Measurements from ENCODE around the gene ACR.

DNA sequence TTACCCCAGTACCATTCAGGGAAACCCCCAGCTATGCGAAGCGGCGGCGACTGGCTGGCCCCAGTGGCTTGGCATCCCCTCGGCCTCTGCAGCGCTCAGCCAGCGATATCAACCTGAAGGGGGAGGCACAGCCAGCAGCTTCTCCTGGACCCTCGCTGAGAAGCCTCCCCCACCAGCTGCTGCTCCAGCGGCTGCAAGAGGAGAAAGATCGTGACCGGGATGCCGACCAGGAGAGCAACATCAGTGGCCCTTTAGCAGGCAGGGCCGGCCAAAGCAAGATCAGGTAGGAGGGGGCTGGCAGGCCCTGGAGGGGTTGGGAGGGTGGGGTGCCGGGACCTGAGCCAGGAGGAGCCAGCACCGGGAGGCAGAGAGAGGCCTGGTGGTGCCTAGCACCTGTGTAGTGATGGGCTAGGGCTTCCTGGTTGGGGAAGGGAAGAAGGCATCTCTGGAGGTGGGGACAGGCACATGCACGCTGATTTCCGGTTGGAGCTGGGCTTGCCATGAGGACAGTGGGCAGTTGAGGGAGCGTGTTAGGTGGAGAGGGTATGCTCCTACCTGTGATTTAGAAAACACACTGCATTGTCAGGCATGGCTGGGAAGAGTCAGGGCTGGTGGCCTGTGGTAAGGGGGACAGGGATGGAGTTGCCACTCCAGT, 43.1 kb upstream of the ACR start:
- no peak for TF ChIP-seq GATA2 (CRISPR knock-in tag; IDR thresholded peaks at IDR 0.05)
- no peak for TF ChIP-seq NRF1 (IDR thresholded peaks at IDR 0.05; ENCODE audit: low read depth, low read length)
- TF ChIP-seq, protein P1, sequence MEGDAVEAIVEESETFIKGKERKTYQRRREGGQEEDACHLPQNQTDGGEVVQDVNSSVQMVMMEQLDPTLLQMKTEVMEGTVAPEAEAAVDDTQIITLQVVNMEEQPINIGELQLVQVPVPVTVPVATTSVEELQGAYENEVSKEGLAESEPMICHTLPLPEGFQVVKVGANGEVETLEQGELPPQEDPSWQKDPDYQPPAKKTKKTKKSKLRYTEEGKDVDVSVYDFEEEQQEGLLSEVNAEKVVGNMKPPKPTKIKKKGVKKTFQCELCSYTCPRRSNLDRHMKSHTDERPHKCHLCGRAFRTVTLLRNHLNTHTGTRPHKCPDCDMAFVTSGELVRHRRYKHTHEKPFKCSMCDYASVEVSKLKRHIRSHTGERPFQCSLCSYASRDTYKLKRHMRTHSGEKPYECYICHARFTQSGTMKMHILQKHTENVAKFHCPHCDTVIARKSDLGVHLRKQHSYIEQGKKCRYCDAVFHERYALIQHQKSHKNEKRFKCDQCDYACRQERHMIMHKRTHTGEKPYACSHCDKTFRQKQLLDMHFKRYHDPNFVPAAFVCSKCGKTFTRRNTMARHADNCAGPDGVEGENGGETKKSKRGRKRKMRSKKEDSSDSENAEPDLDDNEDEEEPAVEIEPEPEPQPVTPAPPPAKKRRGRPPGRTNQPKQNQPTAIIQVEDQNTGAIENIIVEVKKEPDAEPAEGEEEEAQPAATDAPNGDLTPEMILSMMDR (IDR thresholded peaks at IDR 0.05) = no peak
- no peak for TF ChIP-seq POLR2AphosphoS5 (IDR thresholded peaks at IDR 0.05; ENCODE audit: low read depth, low read length)
- TF ChIP-seq, protein P2, sequence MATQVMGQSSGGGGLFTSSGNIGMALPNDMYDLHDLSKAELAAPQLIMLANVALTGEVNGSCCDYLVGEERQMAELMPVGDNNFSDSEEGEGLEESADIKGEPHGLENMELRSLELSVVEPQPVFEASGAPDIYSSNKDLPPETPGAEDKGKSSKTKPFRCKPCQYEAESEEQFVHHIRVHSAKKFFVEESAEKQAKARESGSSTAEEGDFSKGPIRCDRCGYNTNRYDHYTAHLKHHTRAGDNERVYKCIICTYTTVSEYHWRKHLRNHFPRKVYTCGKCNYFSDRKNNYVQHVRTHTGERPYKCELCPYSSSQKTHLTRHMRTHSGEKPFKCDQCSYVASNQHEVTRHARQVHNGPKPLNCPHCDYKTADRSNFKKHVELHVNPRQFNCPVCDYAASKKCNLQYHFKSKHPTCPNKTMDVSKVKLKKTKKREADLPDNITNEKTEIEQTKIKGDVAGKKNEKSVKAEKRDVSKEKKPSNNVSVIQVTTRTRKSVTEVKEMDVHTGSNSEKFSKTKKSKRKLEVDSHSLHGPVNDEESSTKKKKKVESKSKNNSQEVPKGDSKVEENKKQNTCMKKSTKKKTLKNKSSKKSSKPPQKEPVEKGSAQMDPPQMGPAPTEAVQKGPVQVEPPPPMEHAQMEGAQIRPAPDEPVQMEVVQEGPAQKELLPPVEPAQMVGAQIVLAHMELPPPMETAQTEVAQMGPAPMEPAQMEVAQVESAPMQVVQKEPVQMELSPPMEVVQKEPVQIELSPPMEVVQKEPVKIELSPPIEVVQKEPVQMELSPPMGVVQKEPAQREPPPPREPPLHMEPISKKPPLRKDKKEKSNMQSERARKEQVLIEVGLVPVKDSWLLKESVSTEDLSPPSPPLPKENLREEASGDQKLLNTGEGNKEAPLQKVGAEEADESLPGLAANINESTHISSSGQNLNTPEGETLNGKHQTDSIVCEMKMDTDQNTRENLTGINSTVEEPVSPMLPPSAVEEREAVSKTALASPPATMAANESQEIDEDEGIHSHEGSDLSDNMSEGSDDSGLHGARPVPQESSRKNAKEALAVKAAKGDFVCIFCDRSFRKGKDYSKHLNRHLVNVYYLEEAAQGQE (IDR thresholded peaks at IDR 0.05; ENCODE audit: low read depth, low read length) = no peak
- TF ChIP-seq, protein P3, sequence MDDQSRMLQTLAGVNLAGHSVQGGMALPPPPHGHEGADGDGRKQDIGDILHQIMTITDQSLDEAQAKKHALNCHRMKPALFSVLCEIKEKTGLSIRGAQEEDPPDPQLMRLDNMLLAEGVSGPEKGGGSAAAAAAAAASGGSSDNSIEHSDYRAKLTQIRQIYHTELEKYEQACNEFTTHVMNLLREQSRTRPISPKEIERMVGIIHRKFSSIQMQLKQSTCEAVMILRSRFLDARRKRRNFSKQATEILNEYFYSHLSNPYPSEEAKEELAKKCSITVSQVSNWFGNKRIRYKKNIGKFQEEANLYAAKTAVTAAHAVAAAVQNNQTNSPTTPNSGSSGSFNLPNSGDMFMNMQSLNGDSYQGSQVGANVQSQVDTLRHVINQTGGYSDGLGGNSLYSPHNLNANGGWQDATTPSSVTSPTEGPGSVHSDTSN (IDR thresholded peaks at IDR 0.05) = no peak
- TF ChIP-seq RXRA (IDR thresholded peaks at IDR 0.05; ENCODE audit: borderline replicate concordance, low read depth) = no peak
